GM12891 (cell line): Measurements from ENCODE around the gene TBL3.

ENCODE experiments used
- PAX5 ChIP-seq: IDR thresholded peaks from 2 replicates; pipeline ENCODE4 v1.6.1; 2011; ENCODE audit warnings: low read length, moderate library complexity, mild to moderate bottlenecking; ENCODE audit not compliant: insufficient read depth, severe bottlenecking
- POLR2A ChIP-seq: IDR thresholded peaks from 2 replicates; pipeline ENCODE4 v1.6.1; 2011; ENCODE audit warnings: low read depth, low read length, control low read depth
- POLR2AphosphoS5 ChIP-seq: IDR thresholded peaks from 2 replicates; pipeline ENCODE4 v1.6.1; 2011; ENCODE audit warnings: low read depth, low read length, control low read depth

DNA sequence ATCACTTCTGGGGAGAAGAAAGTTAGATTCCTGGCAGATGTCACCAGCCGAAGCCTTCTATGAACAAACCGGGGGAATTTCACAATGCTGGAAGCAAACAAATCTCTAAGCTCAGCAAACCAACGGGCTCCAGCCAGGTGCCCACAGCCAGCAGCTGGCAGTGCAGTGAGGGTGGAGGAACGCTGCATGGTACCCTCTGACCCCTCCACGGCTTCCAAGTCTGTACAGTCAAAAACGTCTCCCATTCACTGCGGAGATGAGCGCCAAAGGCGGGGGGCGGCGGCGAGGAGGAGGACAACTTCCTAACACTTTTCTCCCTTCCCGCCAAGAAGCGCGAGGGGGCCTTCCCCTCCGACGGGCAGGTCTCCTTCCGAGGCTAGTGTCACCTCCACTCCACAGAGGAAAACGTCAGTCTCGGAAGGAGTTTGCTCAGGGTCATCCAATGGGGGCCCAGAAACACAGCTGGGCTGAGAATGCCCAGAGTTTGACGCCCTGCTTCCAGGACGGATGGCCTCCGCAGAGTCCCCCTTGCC lies 36.8 kb downstream of the TBL3 start:
- TF ChIP-seq POLR2AphosphoS5 (no peak), POLR2A (no peak), PAX5 (no peak)
